ENCODE measurements around the gene EVC2.
"Not testable (repeated sequence)": the region's sequence is repeated elsewhere in the genome, so short reads cannot be mapped to it uniquely, and the experiment has no call there.

EVC2 gene

GRCh38 chr4:5746829-5747737, 38.7 kb upstream of the EVC2 start:
- no peak for DNase-seq (ENCODE audit: low spot score)

GRCh38 chr4:5746250-5746649, 37.9 kb upstream of the EVC2 start:
- no peak for DNase-seq (ENCODE audit: low spot score)

GRCh38 chr4:5742968-5743367, 34.6 kb upstream of the EVC2 start:
- DNase-seq (ENCODE audit: low spot score), result no peak

GRCh38 chr4:5742388-5742787, 34.0 kb upstream of the EVC2 start:
- DNase-seq (ENCODE audit: low spot score), result no peak

GRCh38 chr4:5738061-5738460, 29.7 kb upstream of the EVC2 start:
- no peak for DNase-seq (ENCODE audit: low spot score)

- no peak for DNase-seq (ENCODE audit: low spot score)
Measured at GRCh38 chr4:5735463-5735862, 27.1 kb upstream of the EVC2 start.

- no peak for DNase-seq (ENCODE audit: low spot score)
Measured at GRCh38 chr4:5734853-5735252, 26.5 kb upstream of the EVC2 start.

- no peak for DNase-seq (ENCODE audit: low spot score)
Measured at GRCh38 chr4:5732158-5732557, 23.8 kb upstream of the EVC2 start.

- DNase-seq (ENCODE audit: low spot score), result no peak
Measured at GRCh38 chr4:5730993-5731990, 22.9 kb upstream of the EVC2 start.

GRCh38 chr4:5730436-5730835, 22.1 kb upstream of the EVC2 start:
- no peak for DNase-seq (ENCODE audit: low spot score)

- not testable (repeated sequence) for DNase-seq (ENCODE audit: low spot score)
Measured at GRCh38 chr4:5728412-5728811, 20.1 kb upstream of the EVC2 start.

GRCh38 chr4:5724377-5724776, 16.0 kb upstream of the EVC2 start:
- no peak for DNase-seq (ENCODE audit: low spot score)

GRCh38 chr4:5722328-5722727, 14.0 kb upstream of the EVC2 start:
- DNase-seq (ENCODE audit: low spot score), result no peak

GRCh38 chr4:5721923-5722322, 13.6 kb upstream of the EVC2 start:
- DNase-seq (ENCODE audit: low spot score), result no peak

GRCh38 chr4:5720980-5721379, 12.6 kb upstream of the EVC2 start:
- no peak for DNase-seq (ENCODE audit: low spot score)

- no peak for DNase-seq (ENCODE audit: low spot score)
Measured at GRCh38 chr4:5720157-5720850, 11.9 kb upstream of the EVC2 start.

- DNase-seq (ENCODE audit: low spot score), result no peak
Measured at GRCh38 chr4:5719350-5720055, 11.1 kb upstream of the EVC2 start.

- no peak for DNase-seq (ENCODE audit: low spot score)
Measured at GRCh38 chr4:5718411-5718810, 10.1 kb upstream of the EVC2 start.

- DNase-seq (ENCODE audit: low spot score), result no peak
Measured at GRCh38 chr4:5717449-5718158, 9.2 kb upstream of the EVC2 start.

GRCh38 chr4:5716391-5716790, 8.0 kb upstream of the EVC2 start:
- no peak for DNase-seq (ENCODE audit: low spot score)

GRCh38 chr4:5715357-5715756, 7.0 kb upstream of the EVC2 start:
- DNase-seq (ENCODE audit: low spot score), result no peak
